ENCODE data around the gene DCHS2.

DCHS2 gene

DNA sequence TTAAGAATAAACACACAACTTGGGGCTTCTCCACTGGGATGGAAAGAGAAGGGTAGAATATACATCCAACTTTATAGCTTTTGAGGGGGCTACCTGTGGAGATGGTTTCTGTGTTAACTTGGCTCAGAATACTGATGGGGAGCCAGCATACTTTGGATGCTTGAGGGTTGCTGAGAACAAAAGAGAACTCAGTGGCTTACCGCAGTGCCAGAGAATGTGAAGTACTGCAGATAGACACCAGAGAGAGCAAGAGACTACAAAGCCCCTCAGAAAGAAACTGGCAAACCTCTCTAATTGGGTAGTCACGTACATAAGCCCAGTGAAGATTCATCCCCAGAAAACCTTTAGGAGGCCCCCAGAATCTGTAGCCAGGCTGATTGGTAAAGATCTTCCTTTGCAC, 214.4 kb downstream of the DCHS2 start:
- TF ChIP-seq CTCF (IDR thresholded peaks at IDR 0.05; ENCODE audit: insufficient read depth, low read depth, low read length, missing control alignments), result no peak
- no peak overlapping the region for H3K4me3 ChIP-seq (ENCODE audit: low read depth, low read length)
- no peak for DNase-seq (ENCODE audit: low read depth)

GRCh38 chr4:154276496-154276895, 215.1 kb downstream of the DCHS2 start:
- no peak for DNase-seq (ENCODE audit: low read depth)
- TF ChIP-seq CTCF (IDR thresholded peaks at IDR 0.05; ENCODE audit: insufficient read depth, low read depth, low read length, missing control alignments), result no peak
- H3K4me3 ChIP-seq (ENCODE audit: low read depth, low read length), result no peak overlapping the region

DNA sequence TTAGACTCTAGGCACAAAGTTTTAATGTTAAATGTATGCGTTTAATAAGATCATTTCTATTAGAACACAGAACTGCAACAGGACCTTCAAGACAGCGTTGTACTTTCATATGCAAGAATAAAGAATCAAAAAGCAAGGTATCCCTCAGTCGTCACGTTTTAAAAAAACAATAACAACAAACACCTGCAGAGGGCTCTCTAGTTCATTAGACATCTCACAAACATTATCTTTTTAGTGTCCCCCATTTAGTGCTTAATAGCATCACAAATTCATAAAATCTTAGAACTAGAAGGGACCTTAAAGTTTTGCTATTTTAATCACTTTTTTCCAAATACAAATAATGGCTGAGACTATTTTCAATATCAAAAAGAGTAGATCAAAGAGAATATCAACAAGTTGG, 236.6 kb downstream of the DCHS2 start:
- no peak for DNase-seq (ENCODE audit: low read depth)

DNA sequence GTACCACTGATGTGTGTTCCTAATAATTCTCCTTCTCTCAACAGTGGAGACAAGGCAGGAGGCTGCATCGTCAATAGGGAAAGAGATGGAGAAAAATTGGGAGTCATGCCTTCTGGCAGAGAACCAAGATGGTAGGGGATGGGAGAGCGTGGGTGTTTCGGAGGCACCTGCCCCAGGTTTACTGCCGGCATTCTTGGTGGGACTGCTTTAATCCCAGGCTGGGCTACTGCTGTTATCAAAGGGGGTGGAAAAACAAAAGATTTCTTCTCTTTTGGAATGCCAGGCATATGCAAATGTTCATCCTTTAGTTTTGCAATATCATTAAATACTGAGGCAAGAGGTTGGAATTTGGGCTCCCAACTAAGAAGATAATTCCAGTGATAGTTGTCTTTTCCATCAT, 257.0 kb downstream of the DCHS2 start:
- H3K4me3 ChIP-seq (ENCODE audit: low read depth, low read length), result no peak overlapping the region
- no peak for TF ChIP-seq CTCF (IDR thresholded peaks at IDR 0.05; ENCODE audit: insufficient read depth, low read depth, low read length, missing control alignments)
- DNase-seq (ENCODE audit: low read depth), result no peak

More for the DNA sequence above, 236.6 kb downstream of the DCHS2 start:
- H3K4me3 ChIP-seq (ENCODE audit: low read depth, low read length), result no peak overlapping the region
- TF ChIP-seq CTCF (IDR thresholded peaks at IDR 0.05; ENCODE audit: insufficient read depth, low read depth, low read length, missing control alignments), result peak; percentile 8

- no peak for DNase-seq (ENCODE audit: low read depth)
- no peak overlapping the region for H3K4me3 ChIP-seq (ENCODE audit: low read depth, low read length)
- no peak for TF ChIP-seq CTCF (IDR thresholded peaks at IDR 0.05; ENCODE audit: insufficient read depth, low read depth, low read length, missing control alignments)
These were observed 259.7 kb downstream of the DCHS2 start for GRCh38 chr4:154231806-154232478.

- no peak for TF ChIP-seq CTCF (IDR thresholded peaks at IDR 0.05; ENCODE audit: insufficient read depth, low read depth, low read length, missing control alignments)
- DNase-seq (ENCODE audit: low read depth), result no peak
- H3K4me3 ChIP-seq (ENCODE audit: low read depth, low read length), result no peak overlapping the region
These were observed 260.9 kb downstream of the DCHS2 start for GRCh38 chr4:154230723-154231122.

GRCh38 chr4:154230091-154230490, 261.5 kb downstream of the DCHS2 start:
- H3K4me3 ChIP-seq (ENCODE audit: low read depth, low read length), result no peak overlapping the region
- no peak for TF ChIP-seq CTCF (IDR thresholded peaks at IDR 0.05; ENCODE audit: insufficient read depth, low read depth, low read length, missing control alignments)
- DNase-seq (ENCODE audit: low read depth), result no peak
